H9 (cell line): ENCODE measurements around the gene CASP12. TPM values are rescaled to one million over a fixed set of nuclear protein-coding genes. Genes with fewer than 3 reads are reported as not detected.

Experiments used
- DNase-seq: peaks from one replicate; pipeline ENCODE4 v3.0.0-alpha.2; 2017
- H2AFZ ChIP-seq: one replicate; pipeline ENCODE4 v1.6.1; 2013; ENCODE audit warnings: mild to moderate bottlenecking, low read length, control low read depth, moderate library complexity
- H2AK5ac ChIP-seq: 2 replicates; pipeline ENCODE4 v1.6.1; 2013; ENCODE audit warnings: low read length, control low read depth, mixed read lengths; ENCODE audit not compliant: insufficient read length
- H2BK120ac ChIP-seq: one replicate; pipeline ENCODE4 v1.6.1; 2013; ENCODE audit warnings: low read depth, mild to moderate bottlenecking, low read length, control low read depth, inconsistent platforms; ENCODE audit not compliant: poor library complexity, severe bottlenecking
- H2BK12ac ChIP-seq: 2 replicates; pipeline ENCODE4 v1.6.1; 2013; ENCODE audit warnings: low read length, control low read depth, mixed read lengths, low read depth; ENCODE audit not compliant: insufficient read length
- H2BK15ac ChIP-seq: 2 replicates; pipeline ENCODE4 v1.6.1; 2013; ENCODE audit warnings: low read depth, low read length, control low read depth
- H2BK20ac ChIP-seq: one replicate; pipeline ENCODE4 v1.6.1; 2013; ENCODE audit warnings: low read depth, mild to moderate bottlenecking, low read length, control low read depth, inconsistent platforms; ENCODE audit not compliant: poor library complexity, severe bottlenecking
- H2BK5ac ChIP-seq: 2 replicates; pipeline ENCODE4 v1.6.1; 2013; ENCODE audit warnings: low read length, control low read depth, mixed read lengths; ENCODE audit not compliant: insufficient read length
- H3K14ac ChIP-seq: 2 replicates; pipeline ENCODE4 v1.6.1; 2013; ENCODE audit warnings: low read length, control low read depth; ENCODE audit not compliant: insufficient read depth
- H3K18ac ChIP-seq: 2 replicates; pipeline ENCODE4 v1.6.1; 2013; ENCODE audit warnings: low read depth, mild to moderate bottlenecking, mixed read lengths, low read length, control low read depth; ENCODE audit not compliant: insufficient read length
- H3K23ac ChIP-seq: 2 replicates; pipeline ENCODE4 v1.6.1; 2013; ENCODE audit warnings: low read length, control low read depth, mixed read lengths, low read depth; ENCODE audit not compliant: insufficient read length
- H3K23me2 ChIP-seq: 2 replicates; pipeline ENCODE4 v1.6.1; 2013; ENCODE audit warnings: low read depth, mild to moderate bottlenecking, mixed read lengths, low read length, control low read depth; ENCODE audit not compliant: insufficient read length, poor library complexity, severe bottlenecking
- H3K27ac ChIP-seq: 2 replicates; pipeline ENCODE4 v1.5.1; 2013; ENCODE audit warnings: low read length, control low read depth, mixed read lengths, low read depth; ENCODE audit not compliant: insufficient read length
- H3K27me3 ChIP-seq: 2 replicates; pipeline ENCODE4 v1.6.1; 2013; ENCODE audit warnings: low read length, control low read depth, inconsistent platforms; ENCODE audit not compliant: insufficient read depth
- H3K4ac ChIP-seq: 2 replicates; pipeline ENCODE4 v1.6.1; 2013; ENCODE audit warnings: low read depth, mild to moderate bottlenecking, control low read depth, inconsistent platforms, low read length, moderate library complexity
- H3K4me1 ChIP-seq: 2 replicates; pipeline ENCODE4 v1.6.1; 2013; ENCODE audit warnings: low read length, control low read depth, inconsistent platforms; ENCODE audit not compliant: insufficient read depth
- H3K4me2 ChIP-seq: 2 replicates; pipeline ENCODE4 v1.6.1; 2013; ENCODE audit warnings: low read length, control low read depth, mixed read lengths; ENCODE audit not compliant: insufficient read length, insufficient read depth
- H3K56ac ChIP-seq: 2 replicates; pipeline ENCODE4 v1.6.1; 2013; ENCODE audit warnings: low read depth, mild to moderate bottlenecking, mixed read lengths, low read length, control low read depth; ENCODE audit not compliant: insufficient read length
- H3K79me1 ChIP-seq: 2 replicates; pipeline ENCODE4 v1.6.1; 2013; ENCODE audit warnings: low read depth, mild to moderate bottlenecking, moderate library complexity, low read length, control low read depth, inconsistent platforms; ENCODE audit not compliant: insufficient read depth, poor library complexity, severe bottlenecking
- H3K79me2 ChIP-seq: 2 replicates; pipeline ENCODE4 v1.6.1; 2013; ENCODE audit warnings: low read length, control low read depth, inconsistent platforms; ENCODE audit not compliant: insufficient read depth
- H3K9ac ChIP-seq: 2 replicates; pipeline ENCODE4 v1.6.1; 2013; ENCODE audit warnings: low read length, control low read depth, mixed read lengths; ENCODE audit not compliant: insufficient read length; ENCODE audit errors: extremely low read depth
- H3K9me3 ChIP-seq: one replicate; pipeline ENCODE4 v1.6.1; 2013; ENCODE audit warnings: low read depth, low read length, inconsistent platforms; ENCODE audit not compliant: control insufficient read depth
- H3T11ph ChIP-seq: one replicate; pipeline ENCODE4 v1.6.1; 2013; ENCODE audit warnings: mild to moderate bottlenecking, low read length, control low read depth, inconsistent platforms
- H4K20me1 ChIP-seq: one replicate; pipeline ENCODE4 v1.6.1; 2013; ENCODE audit not compliant: control insufficient read depth, insufficient read length, insufficient read depth
- H4K5ac ChIP-seq: 2 replicates; pipeline ENCODE4 v1.6.1; 2013; ENCODE audit warnings: low read depth, mild to moderate bottlenecking, mixed read lengths, low read length, control low read depth; ENCODE audit not compliant: insufficient read length
- H4K8ac ChIP-seq: replicated peaks from 2 replicates; pipeline ENCODE4 v1.6.1; 2013; ENCODE audit warnings: low read length, control low read depth, mixed read lengths, low read depth; ENCODE audit not compliant: insufficient read length
- H4K91ac ChIP-seq: 2 replicates; pipeline ENCODE4 v1.6.1; 2013; ENCODE audit warnings: low read depth, mild to moderate bottlenecking, moderate library complexity, mixed read lengths, low read length, control low read depth; ENCODE audit not compliant: insufficient read length
- H3K27ac Mint-ChIP-seq, 3 experiments: 2 replicates in 2 of 3; 3 replicates in 1 of 3; pipeline ENCODE4 v1.8.0; 2020 to 2021; ENCODE audit warnings: mixed read lengths in 3 of 3, mild to moderate bottlenecking in 1 of 3, moderate library complexity in 1 of 3
- H3K27me3 Mint-ChIP-seq: 2 replicates; pipeline ENCODE4 v1.8.0; 2021; ENCODE audit warnings: low read depth, mild to moderate bottlenecking, moderate library complexity, mixed read lengths
- H3K36me3 Mint-ChIP-seq, 3 experiments: 2 replicates in 2 of 3; 3 replicates in 1 of 3; pipeline ENCODE4 v1.8.0; 2020 to 2021; ENCODE audit warnings: low read depth in 3 of 3, mixed read lengths in 3 of 3; ENCODE audit not compliant: insufficient read depth in 1 of 3
- H3K4me1 Mint-ChIP-seq, 2 experiments: 2 replicates each; pipeline ENCODE4 v1.8.0; 2020; ENCODE audit warnings: mixed read lengths in 2 of 2
- H3K4me3 Mint-ChIP-seq, 2 experiments: 2 replicates in 1 of 2; 3 replicates in 1 of 2; pipeline ENCODE4 v1.8.0; 2020 to 2021; ENCODE audit warnings: mild to moderate bottlenecking in 2 of 2, mixed read lengths in 2 of 2, moderate library complexity in 1 of 2
- H3K9me3 Mint-ChIP-seq, 2 experiments: 2 replicates in 1 of 2; 3 replicates in 1 of 2; pipeline ENCODE4 v1.8.0; 2020; ENCODE audit warnings: mild to moderate bottlenecking in 2 of 2, mixed read lengths in 2 of 2, moderate library complexity in 1 of 2
- CTCF ChIP-seq: fragments of 200-600 bp; sonication (generic); conservative IDR thresholded peaks from 3 replicates; pipeline ENCODE4 v1.8.0; 2021; ENCODE audit warnings: antibody characterized with exemption, mild to moderate bottlenecking
- WGBS: extraction: QIAGEN DNeasy Blood & Tissue Kit; methylation state at CpG from one replicate; pipeline ENCODE4 v1.1.7; 2013; ENCODE audit warnings: missing lambda C conversion rate, low lambda C conversion rate, mixed read lengths; ENCODE audit not compliant: insufficient read length; ENCODE audit errors: extremely low coverage; 5-methylcytosine and 5-hydroxymethylcytosine counted together
- total RNA-seq: library from RNA; stranded (reverse); gene quantifications from 2 replicates; pipeline ENCODE4 v1.2.1, GENCODE V29; 2021

CASP12 gene
- total RNA-seq, 1 experiment from 2014 or later = not detected

GRCh38 chr11:104898685-104899013, 389 bp upstream of the CASP12 start:
- no peak overlapping the region for H4K91ac ChIP-seq
- no peaks in the 10 kb centered on the region for H3K36me3 Mint-ChIP-seq
- no peak overlapping the region for H3K27ac Mint-ChIP-seq

More at GRCh38 chr11:104898685-104899013, 389 bp upstream of the CASP12 start:
- Histone ChIP-seq H3K9me3 (no peaks in the 10 kb centered on the region), H3K79me2 (no peaks in the 10 kb centered on the region), H2BK20ac (no peak overlapping the region), H3K14ac (no peak overlapping the region), H3K27ac (no peak overlapping the region), H3K56ac (no peak overlapping the region), H3K4ac (no peak overlapping the region), H2BK12ac (no peak overlapping the region), H4K20me1 (no peaks in the 10 kb centered on the region), H4K5ac (no peak overlapping the region), H2BK120ac (no peak overlapping the region), H4K8ac (no peak overlapping the region), H2BK5ac (no peak overlapping the region), H3K23me2 (no peaks in the 10 kb centered on the region), H3K4me1 (peaks cover 6% of the 10 kb centered on the region; the same call in 1 of the 2 replicates), H3K23ac (no peak overlapping the region), H3T11ph (no peak overlapping the region), H3K4me2 (no peak overlapping the region), H3K27me3 (no peaks in the 10 kb centered on the region), H3K18ac (no peak overlapping the region), H2AFZ (no peak overlapping the region), H2BK15ac (no peak overlapping the region), H3K79me1 (no peaks in the 10 kb centered on the region), H3K9ac (no peak overlapping the region), H2AK5ac (no peak overlapping the region)
- Mint-ChIP-seq H3K27me3 (no peaks in the 10 kb centered on the region), H3K4me1 (peaks cover 20 to 29% of the 10 kb centered on the region in 2 experiments), H3K4me3 (no peak overlapping the region), H3K9me3 (no peaks in the 10 kb centered on the region; a peak in 1 of 5 replicates)
- TF ChIP-seq CTCF = no peak
- no CpG with 5 or more reads among the region's 1 CpG for WGBS
- DNase-seq = no peak
